HepG2 (cell line): ENCODE data around the gene CTRL. TPM values are rescaled to one million over a fixed set of nuclear protein-coding genes. Genes with fewer than 3 reads are reported as not detected.

Experiments used
- FOXA1 ChIP-seq, 2 experiments: fragments of 450-650 bp in 1 of 2; sonication (generic) in 1 of 2; formaldehyde crosslinking in 1 of 2; IDR thresholded peaks; 2 replicates each; pipeline versions ENCODE4 v1.4.0 to v1.6.1; 2016 to 2020; ENCODE audit warnings: missing genetic modification reagents in 1 of 2
- GLI4 ChIP-seq: sonication (generic); formaldehyde crosslinking; IDR thresholded peaks from 2 replicates; pipeline ENCODE4 v1.5.1; 2020; ENCODE audit warnings: missing genetic modification reagents, mild to moderate bottlenecking, moderate library complexity, borderline replicate concordance
- LBX2 ChIP-seq: sonication (generic); formaldehyde crosslinking; IDR thresholded peaks from 2 replicates; pipeline ENCODE4 v1.5.0; 2020; ENCODE audit warnings: missing genetic modification reagents, mild to moderate bottlenecking, borderline replicate concordance
- REXO4 ChIP-seq: sonication (generic); formaldehyde crosslinking; IDR thresholded peaks from 2 replicates; pipeline ENCODE4 v1.8.0; 2022; ENCODE audit warnings: missing genetic modification reagents, mild to moderate bottlenecking, borderline replicate concordance
- SNAI1 ChIP-seq: sonication (generic); formaldehyde crosslinking; IDR thresholded peaks from 2 replicates; pipeline ENCODE4 v1.5.0; 2020; ENCODE audit warnings: mild to moderate bottlenecking, missing genetic modification reagents, borderline replicate concordance
- TBL1XR1 ChIP-seq: fragments of 150-350 bp; IDR thresholded peaks from 2 replicates; pipeline ENCODE4 v1.6.1; 2014; ENCODE audit warnings: borderline replicate concordance, low read length; ENCODE audit not compliant: partially characterized antibody
- TFDP2 ChIP-seq: sonication (generic); formaldehyde crosslinking; IDR thresholded peaks from 2 replicates; pipeline ENCODE4 v1.4.0; 2020; ENCODE audit warnings: missing genetic modification reagents
- XBP1 ChIP-seq: sonication (generic); formaldehyde crosslinking; IDR thresholded peaks from 2 replicates; pipeline ENCODE4 v1.5.0; 2020; ENCODE audit warnings: missing genetic modification reagents
- ZHX1 ChIP-seq: sonication (generic); formaldehyde crosslinking; IDR thresholded peaks from 2 replicates; pipeline ENCODE4 v1.8.1; 2022; ENCODE audit warnings: low read depth, mild to moderate bottlenecking, missing genetic modification reagents
- polyA plus RNA-seq, 8 experiments: library from polyadenylated mRNA; depleted of rRNA in 3 of 8; stranded (reverse) in 7 of 8; unstranded in 1 of 8; fragments of >200 nt; fragmentation: Illumina TruSeq in 4 of 8; extraction: Trizol in 4 of 8; gene quantifications; 2 replicates each; pipeline versions ENCODE4 v1.2.1 to v1.2.3, GENCODE V29; 2011 to 2016; ENCODE audit warnings: low read depth in 4 of 8, missing spikeins in 1 of 8, mixed read lengths in 1 of 8; ENCODE audit not compliant: insufficient read depth in 1 of 8
- total RNA-seq, 5 experiments: library from RNA; depleted of rRNA; stranded (reverse); fragments of >200 nt; fragmentation: Illumina TruSeq; extraction: Trizol; gene quantifications; 2 replicates each; pipeline ENCODE4 v1.2.3, GENCODE V29; 2016; ENCODE audit warnings: low read depth in 1 of 5
- TF ChIP-seq, protein P1 (sequence below): sonication (generic); formaldehyde crosslinking; IDR thresholded peaks from 2 replicates; pipeline ENCODE4 v1.4.0; 2020; ENCODE audit warnings: mild to moderate bottlenecking, low read depth, missing genetic modification reagents
- TF ChIP-seq, protein P2 (sequence below), 2 experiments: IDR thresholded peaks; 2 replicates each; pipeline ENCODE4 v1.6.1; 2011 to 2012; ENCODE audit warnings: low read length in 2 of 2, borderline replicate concordance in 1 of 2, low read depth in 1 of 2, mild to moderate bottlenecking in 1 of 2, moderate library complexity in 1 of 2
- TF ChIP-seq, protein P3 (sequence below): fragments of 450-650 bp; IDR thresholded peaks from 2 replicates; pipeline ENCODE4 v1.6.1; 2016
- TF ChIP-seq, protein P4 (sequence below): sonication (generic); formaldehyde crosslinking; IDR thresholded peaks from 2 replicates; pipeline ENCODE4 v1.5.0; 2020; ENCODE audit warnings: mild to moderate bottlenecking, missing genetic modification reagents

Gene CTRL
- total and polyA plus RNA-seq, 2 of the 13 experiments (the other 11 are each of a cell fraction or from before 2014, with no cell fraction given) = 1.9 to 2.7 TPM

DNA sequence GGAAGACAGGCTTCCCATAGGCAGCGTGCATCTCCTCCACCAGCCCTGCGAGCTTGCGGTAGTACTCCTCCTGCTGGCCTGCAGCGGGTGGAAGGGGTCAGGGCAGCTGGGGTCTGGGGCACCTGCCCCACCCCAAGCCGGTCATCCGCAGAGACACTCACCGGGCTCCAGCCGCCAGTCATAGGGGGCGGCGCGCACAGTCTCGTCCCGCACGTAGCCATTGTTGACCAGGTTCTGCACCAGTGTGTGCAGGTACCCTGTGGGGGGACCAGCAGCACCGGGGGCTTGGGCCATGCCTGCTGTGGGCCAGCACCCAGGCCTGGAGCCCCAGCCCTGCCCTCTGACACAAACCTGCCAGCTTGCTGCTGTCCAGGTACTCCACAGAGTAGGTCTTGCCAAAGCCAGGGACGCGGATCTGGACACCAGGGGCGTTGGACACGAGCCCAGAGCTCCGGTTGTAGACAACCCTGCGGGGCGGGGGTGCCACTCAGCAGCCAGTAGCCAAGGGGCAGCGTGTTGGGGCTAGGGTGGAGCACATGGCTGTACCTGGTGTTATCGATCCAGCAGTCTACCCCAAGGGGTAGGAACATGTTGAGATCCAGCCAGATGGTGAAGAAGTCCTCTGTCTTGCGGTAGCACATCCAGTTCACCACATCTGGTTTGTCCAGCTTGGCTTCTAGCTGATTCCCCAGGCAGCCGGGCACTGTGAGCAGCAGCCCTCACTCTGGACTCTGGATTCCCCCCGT, 11.0 kb upstream of the CTRL start (continued):
- TF ChIP-seq, protein P1, sequence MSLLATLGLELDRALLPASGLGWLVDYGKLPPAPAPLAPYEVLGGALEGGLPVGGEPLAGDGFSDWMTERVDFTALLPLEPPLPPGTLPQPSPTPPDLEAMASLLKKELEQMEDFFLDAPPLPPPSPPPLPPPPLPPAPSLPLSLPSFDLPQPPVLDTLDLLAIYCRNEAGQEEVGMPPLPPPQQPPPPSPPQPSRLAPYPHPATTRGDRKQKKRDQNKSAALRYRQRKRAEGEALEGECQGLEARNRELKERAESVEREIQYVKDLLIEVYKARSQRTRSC = peak; percentile 34; the same call in 1 of the 2 replicates
- TF ChIP-seq ZHX1 (CRISPR knock-in tag) (no peak), GLI4 (CRISPR knock-in tag) (0 out of 2 replicates have a peak, but pooled peaks have one; percentile 84), FOXA1 (IDR thresholded peaks at IDR 0.05) (no peak), FOXA1 (CRISPR knock-in tag; IDR thresholded peaks at IDR 0.05) (0 out of 2 replicates have a peak, but pooled peaks have one; percentile 25), TBL1XR1 (no peak), TFDP2 (CRISPR knock-in tag) (no peak), REXO4 (no peak), XBP1 (no peak), LBX2 (CRISPR knock-in tag) (0 out of 2 replicates have a peak, but pooled peaks have one; percentile 45), SNAI1 (CRISPR knock-in tag) (no peak)
- TF ChIP-seq, protein P2, sequence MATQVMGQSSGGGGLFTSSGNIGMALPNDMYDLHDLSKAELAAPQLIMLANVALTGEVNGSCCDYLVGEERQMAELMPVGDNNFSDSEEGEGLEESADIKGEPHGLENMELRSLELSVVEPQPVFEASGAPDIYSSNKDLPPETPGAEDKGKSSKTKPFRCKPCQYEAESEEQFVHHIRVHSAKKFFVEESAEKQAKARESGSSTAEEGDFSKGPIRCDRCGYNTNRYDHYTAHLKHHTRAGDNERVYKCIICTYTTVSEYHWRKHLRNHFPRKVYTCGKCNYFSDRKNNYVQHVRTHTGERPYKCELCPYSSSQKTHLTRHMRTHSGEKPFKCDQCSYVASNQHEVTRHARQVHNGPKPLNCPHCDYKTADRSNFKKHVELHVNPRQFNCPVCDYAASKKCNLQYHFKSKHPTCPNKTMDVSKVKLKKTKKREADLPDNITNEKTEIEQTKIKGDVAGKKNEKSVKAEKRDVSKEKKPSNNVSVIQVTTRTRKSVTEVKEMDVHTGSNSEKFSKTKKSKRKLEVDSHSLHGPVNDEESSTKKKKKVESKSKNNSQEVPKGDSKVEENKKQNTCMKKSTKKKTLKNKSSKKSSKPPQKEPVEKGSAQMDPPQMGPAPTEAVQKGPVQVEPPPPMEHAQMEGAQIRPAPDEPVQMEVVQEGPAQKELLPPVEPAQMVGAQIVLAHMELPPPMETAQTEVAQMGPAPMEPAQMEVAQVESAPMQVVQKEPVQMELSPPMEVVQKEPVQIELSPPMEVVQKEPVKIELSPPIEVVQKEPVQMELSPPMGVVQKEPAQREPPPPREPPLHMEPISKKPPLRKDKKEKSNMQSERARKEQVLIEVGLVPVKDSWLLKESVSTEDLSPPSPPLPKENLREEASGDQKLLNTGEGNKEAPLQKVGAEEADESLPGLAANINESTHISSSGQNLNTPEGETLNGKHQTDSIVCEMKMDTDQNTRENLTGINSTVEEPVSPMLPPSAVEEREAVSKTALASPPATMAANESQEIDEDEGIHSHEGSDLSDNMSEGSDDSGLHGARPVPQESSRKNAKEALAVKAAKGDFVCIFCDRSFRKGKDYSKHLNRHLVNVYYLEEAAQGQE (IDR thresholded peaks at IDR 0.05; ENCODE audit: borderline replicate concordance in 1 of 2, low read depth in 1 of 2, low read length in 2 of 2) = no peak
- TF ChIP-seq, protein P3, sequence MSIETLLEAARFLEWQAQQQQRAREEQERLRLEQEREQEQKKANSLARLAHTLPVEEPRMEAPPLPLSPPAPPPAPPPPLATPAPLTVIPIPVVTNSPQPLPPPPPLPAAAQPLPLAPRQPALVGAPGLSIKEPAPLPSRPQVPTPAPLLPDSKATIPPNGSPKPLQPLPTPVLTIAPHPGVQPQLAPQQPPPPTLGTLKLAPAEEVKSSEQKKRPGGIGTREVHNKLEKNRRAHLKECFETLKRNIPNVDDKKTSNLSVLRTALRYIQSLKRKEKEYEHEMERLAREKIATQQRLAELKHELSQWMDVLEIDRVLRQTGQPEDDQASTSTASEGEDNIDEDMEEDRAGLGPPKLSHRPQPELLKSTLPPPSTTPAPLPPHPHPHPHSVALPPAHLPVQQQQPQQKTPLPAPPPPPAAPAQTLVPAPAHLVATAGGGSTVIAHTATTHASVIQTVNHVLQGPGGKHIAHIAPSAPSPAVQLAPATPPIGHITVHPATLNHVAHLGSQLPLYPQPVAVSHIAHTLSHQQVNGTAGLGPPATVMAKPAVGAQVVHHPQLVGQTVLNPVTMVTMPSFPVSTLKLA = no peak
- TF ChIP-seq, protein P4, sequence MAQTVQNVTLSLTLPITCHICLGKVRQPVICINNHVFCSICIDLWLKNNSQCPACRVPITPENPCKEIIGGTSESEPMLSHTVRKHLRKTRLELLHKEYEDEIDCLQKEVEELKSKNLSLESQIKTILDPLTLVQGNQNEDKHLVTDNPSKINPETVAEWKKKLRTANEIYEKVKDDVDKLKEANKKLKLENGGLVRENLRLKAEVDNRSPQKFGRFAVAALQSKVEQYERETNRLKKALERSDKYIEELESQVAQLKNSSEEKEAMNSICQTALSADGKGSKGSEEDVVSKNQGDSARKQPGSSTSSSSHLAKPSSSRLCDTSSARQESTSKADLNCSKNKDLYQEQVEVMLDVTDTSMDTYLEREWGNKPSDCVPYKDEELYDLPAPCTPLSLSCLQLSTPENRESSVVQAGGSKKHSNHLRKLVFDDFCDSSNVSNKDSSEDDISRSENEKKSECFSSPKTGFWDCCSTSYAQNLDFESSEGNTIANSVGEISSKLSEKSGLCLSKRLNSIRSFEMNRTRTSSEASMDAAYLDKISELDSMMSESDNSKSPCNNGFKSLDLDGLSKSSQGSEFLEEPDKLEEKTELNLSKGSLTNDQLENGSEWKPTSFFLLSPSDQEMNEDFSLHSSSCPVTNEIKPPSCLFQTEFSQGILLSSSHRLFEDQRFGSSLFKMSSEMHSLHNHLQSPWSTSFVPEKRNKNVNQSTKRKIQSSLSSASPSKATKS = no peak; the same call in 1 of the 2 replicates
